Measurements from ENCODE around the gene SLC22A23. TPM values are rescaled to one million over a fixed set of nuclear protein-coding genes. Genes with fewer than 3 reads are reported as not detected.

Gene SLC22A23
- total and polyA plus RNA-seq, 12 donors: 2.3 to 18.5 (median 5.3) TPM

- no peaks in the 10 kb centered on the region for H3K27me3 ChIP-seq
- H3K27ac ChIP-seq: peak overlapping the region; percentile 10 to 70 (median 46)
- intact Hi-C loops (cut with DNase I): no loop called here
- 56 to 69% (median 61%) methylated on average over 4 of the region's 4 CpGs for WGBS, 4 donors
- peaks cover 8 to 40% of the 10 kb centered on the region in 2 donors for H3K4me1 ChIP-seq (replicated peaks in 1 of 2)
- DNase-seq: peak in 1 of 7 donors; percentile 55
- no peak overlapping the region for H3K4me3 ChIP-seq
- no peak for TF ChIP-seq POLR2A (IDR thresholded peaks at IDR 0.05)
- TF ChIP-seq, protein P1, sequence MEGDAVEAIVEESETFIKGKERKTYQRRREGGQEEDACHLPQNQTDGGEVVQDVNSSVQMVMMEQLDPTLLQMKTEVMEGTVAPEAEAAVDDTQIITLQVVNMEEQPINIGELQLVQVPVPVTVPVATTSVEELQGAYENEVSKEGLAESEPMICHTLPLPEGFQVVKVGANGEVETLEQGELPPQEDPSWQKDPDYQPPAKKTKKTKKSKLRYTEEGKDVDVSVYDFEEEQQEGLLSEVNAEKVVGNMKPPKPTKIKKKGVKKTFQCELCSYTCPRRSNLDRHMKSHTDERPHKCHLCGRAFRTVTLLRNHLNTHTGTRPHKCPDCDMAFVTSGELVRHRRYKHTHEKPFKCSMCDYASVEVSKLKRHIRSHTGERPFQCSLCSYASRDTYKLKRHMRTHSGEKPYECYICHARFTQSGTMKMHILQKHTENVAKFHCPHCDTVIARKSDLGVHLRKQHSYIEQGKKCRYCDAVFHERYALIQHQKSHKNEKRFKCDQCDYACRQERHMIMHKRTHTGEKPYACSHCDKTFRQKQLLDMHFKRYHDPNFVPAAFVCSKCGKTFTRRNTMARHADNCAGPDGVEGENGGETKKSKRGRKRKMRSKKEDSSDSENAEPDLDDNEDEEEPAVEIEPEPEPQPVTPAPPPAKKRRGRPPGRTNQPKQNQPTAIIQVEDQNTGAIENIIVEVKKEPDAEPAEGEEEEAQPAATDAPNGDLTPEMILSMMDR (IDR thresholded peaks at IDR 0.05): no peak
- no peaks in the 10 kb centered on the region for H3K36me3 ChIP-seq (replicated peaks in 1 of 2)
- H3K9me3 ChIP-seq (replicated peaks in 1 of 3): no peaks in the 10 kb centered on the region
These were observed 116.0 kb downstream of the SLC22A23 start for GRCh38 chr6:3340894-3341293.

- intact Hi-C loops (cut with DNase I): no loop called here
- no peaks in the 10 kb centered on the region for H3K36me3 ChIP-seq (replicated peaks in 1 of 2)
- no peaks in the 10 kb centered on the region for H3K27me3 ChIP-seq
- H3K4me3 ChIP-seq: no peak overlapping the region
- TF ChIP-seq, protein P1 (IDR thresholded peaks at IDR 0.05): no peak
- DNase-seq: peak in 1 of 7 donors; percentile 60
- WGBS, 4 donors: 50 to 77% (median 64%) methylated on average over 12 of the region's 12 CpGs
- peak overlapping the region in 4 of 5 donors; percentile 10 to 70 (median 52) for H3K27ac ChIP-seq
- H3K4me1 ChIP-seq (replicated peaks in 1 of 2): peaks cover 8 to 39% of the 10 kb centered on the region in 2 donors
- H3K9me3 ChIP-seq (replicated peaks in 1 of 3): no peaks in the 10 kb centered on the region
These were observed 116.5 kb downstream of the SLC22A23 start for GRCh38 chr6:3340358-3340802.

- H3K27me3 ChIP-seq: no peaks in the 10 kb centered on the region
- no peaks in the 10 kb centered on the region for H3K36me3 ChIP-seq (replicated peaks in 1 of 2)
- H3K4me3 ChIP-seq: no peak overlapping the region
- 88 to 93% (median 91%) methylated on average over 5 of the region's 5 CpGs for WGBS, 4 donors
- peaks cover 8 to 43% of the 10 kb centered on the region in 2 donors for H3K4me1 ChIP-seq (replicated peaks in 1 of 2)
- peak overlapping the region in 2 of 5 donors; percentile 58 to 70 for H3K27ac ChIP-seq
- DNase-seq: no peak
- TF ChIP-seq, protein P1 (IDR thresholded peaks at IDR 0.05): no peak
- no peak for TF ChIP-seq POLR2A (IDR thresholded peaks at IDR 0.05)
- H3K9me3 ChIP-seq (replicated peaks in 1 of 3): no peaks in the 10 kb centered on the region
- intact Hi-C loops (cut with DNase I): no loop called here
These were observed 117.0 kb downstream of the SLC22A23 start for GRCh38 chr6:3339811-3340210.

GRCh38 chr6:3337521-3338350 lies 119.1 kb downstream of the SLC22A23 start:
- H3K4me3 ChIP-seq: no peak overlapping the region
- H3K9me3 ChIP-seq (replicated peaks in 1 of 3): no peaks in the 10 kb centered on the region
- no peaks in the 10 kb centered on the region for H3K36me3 ChIP-seq (replicated peaks in 1 of 2)
- TF ChIP-seq POLR2A (IDR thresholded peaks at IDR 0.05): no peak
- TF ChIP-seq, protein P1 (IDR thresholded peaks at IDR 0.05): no peak
- H3K27ac ChIP-seq: peak overlapping the region in 2 of 5 donors; percentile 11 to 47
- 40 to 54% (median 46%) methylated on average over 15 of the region's 15 CpGs for whole genome bisulfite sequencing, 4 donors
- H3K27me3 ChIP-seq: no peaks in the 10 kb centered on the region
- H3K4me1 ChIP-seq (replicated peaks in 1 of 2): peaks cover 15 to 50% of the 10 kb centered on the region in 2 donors
- intact Hi-C loops (cut with DNase I): no loop called here
- peak in 4 of 7 donors; percentile 44 to 63 (median 48) for DNase-seq

All from adrenal gland (tissue), 12 donors.